ENCODE data around the gene MYBL2.
A peak's percentile ranks its signal among the peaks of the same experiment; 100 is the strongest.

MYBL2 gene

GRCh38 chr20:43723735-43724134 lies 56.8 kb downstream of the MYBL2 start:
- DNase-seq (ENCODE audit: low spot score), result no peak

GRCh38 chr20:43724383-43724782 lies 57.5 kb downstream of the MYBL2 start:
- DNase-seq (ENCODE audit: low spot score), result no peak

- no peak for DNase-seq (ENCODE audit: low spot score)
These were observed 58.8 kb downstream of the MYBL2 start for GRCh38 chr20:43725666-43726065.

- DNase-seq (ENCODE audit: low spot score), result no peak
These were observed 59.4 kb downstream of the MYBL2 start for GRCh38 chr20:43726333-43726732.

GRCh38 chr20:43726811-43727338 lies 60.0 kb downstream of the MYBL2 start, which contains the start of gene GTSF1L:
GTSF1L (minus strand) TSS chr20:43727002; CDS start chr20:43726694, 308 bp downstream.
- peak; percentile 81 for DNase-seq (ENCODE audit: low spot score)

- DNase-seq (ENCODE audit: low spot score), result no peak
These were observed 61.2 kb downstream of the MYBL2 start for GRCh38 chr20:43727980-43728590.

GRCh38 chr20:43728686-43729255 lies 61.9 kb downstream of the MYBL2 start:
- DNase-seq (ENCODE audit: low spot score), result peak; percentile 30

- DNase-seq (ENCODE audit: low spot score), result no peak
These were observed 64.6 kb downstream of the MYBL2 start for GRCh38 chr20:43731469-43731868.

- DNase-seq (ENCODE audit: low spot score), result no peak
These were observed 65.0 kb downstream of the MYBL2 start for GRCh38 chr20:43731927-43732326.

- no peak for DNase-seq (ENCODE audit: low spot score)
These were observed 69.8 kb downstream of the MYBL2 start for GRCh38 chr20:43736588-43737158.

- DNase-seq (ENCODE audit: low spot score), result no peak
These were observed 71.0 kb downstream of the MYBL2 start for GRCh38 chr20:43737925-43738324.

GRCh38 chr20:43739148-43739749 lies 72.3 kb downstream of the MYBL2 start:
- DNase-seq (ENCODE audit: low spot score), result no peak

- DNase-seq (ENCODE audit: low spot score), result no peak
These were observed 73.7 kb downstream of the MYBL2 start for GRCh38 chr20:43740642-43741041.

GRCh38 chr20:43744151-43744611 lies 77.3 kb downstream of the MYBL2 start:
- no peak for DNase-seq (ENCODE audit: low spot score)

GRCh38 chr20:43744966-43745730 lies 78.2 kb downstream of the MYBL2 start:
- DNase-seq (ENCODE audit: low spot score), result no peak

- no peak for DNase-seq (ENCODE audit: low spot score)
These were observed 79.6 kb downstream of the MYBL2 start for GRCh38 chr20:43746344-43747137.

- DNase-seq (ENCODE audit: low spot score), result no peak
These were observed 81.4 kb downstream of the MYBL2 start for GRCh38 chr20:43748274-43748673.

GRCh38 chr20:43749734-43750294 lies 82.9 kb downstream of the MYBL2 start:
- peak; percentile 48 for DNase-seq (ENCODE audit: low spot score)

GRCh38 chr20:43750774-43751166 lies 83.9 kb downstream of the MYBL2 start:
- no peak for DNase-seq (ENCODE audit: low spot score)

GRCh38 chr20:43751167-43752050 lies 84.5 kb downstream of the MYBL2 start:
- DNase-seq (ENCODE audit: low spot score), result no peak

Data from kidney capillary endothelial cell (primary cell).